GM23338 (cell line): Measurements from ENCODE around the gene MAP4K3. TPM values are rescaled to one million over a fixed set of nuclear protein-coding genes. Genes with fewer than 3 reads are reported as not detected.

Experiments used
- ATAC-seq: fragments of 200-7000 bp; cut with Tn5 transposase; 3 replicates; pipeline ENCODE4 v1.9.1; 2020
- DNase-seq: peaks from one replicate; pipeline ENCODE4 v3.0.0-alpha.2; 2015; ENCODE audit warnings: low spot score
- H2AFZ ChIP-seq: fragments of 200-600 bp; sonication (generic); 2 replicates; pipeline ENCODE4 v1.8.0; 2016; ENCODE audit warnings: antibody characterized with exemption, mild to moderate bottlenecking, moderate library complexity
- H3F3A ChIP-seq: fragments of 200-600 bp; sonication (generic); replicated peaks from 2 replicates; pipeline ENCODE4 v1.8.0; 2017; ENCODE audit warnings: antibody characterized with exemption, mixed run types, low read depth
- H3K27ac ChIP-seq: fragments of 200-600 bp; sonication (generic); 2 replicates; pipeline ENCODE4 v1.6.1; 2016; ENCODE audit warnings: low read depth
- H3K27me3 ChIP-seq: fragments of 200-600 bp; sonication (generic); 2 replicates; pipeline ENCODE4 v1.8.0; 2016; ENCODE audit warnings: mild to moderate bottlenecking, mixed run types, moderate library complexity; ENCODE audit not compliant: insufficient read depth
- H3K36me3 ChIP-seq: fragments of 200-600 bp; sonication (generic); 2 replicates; pipeline ENCODE4 v1.8.0; 2016; ENCODE audit warnings: mild to moderate bottlenecking; ENCODE audit not compliant: insufficient read depth
- H3K4me1 ChIP-seq: fragments of 200-600 bp; sonication (generic); 2 replicates; pipeline ENCODE4 v1.8.0; 2016; ENCODE audit warnings: mild to moderate bottlenecking, moderate library complexity; ENCODE audit not compliant: insufficient read depth
- H3K4me2 ChIP-seq: fragments of 200-600 bp; sonication (generic); 2 replicates; pipeline ENCODE4 v1.7.1; 2017; ENCODE audit warnings: mixed run types
- H3K4me3 ChIP-seq: fragments of 200-600 bp; sonication (generic); 2 replicates; pipeline ENCODE4 v1.6.1; 2016; ENCODE audit warnings: mixed run types
- H3K79me2 ChIP-seq: fragments of 200-600 bp; sonication (generic); replicated peaks from 2 replicates; pipeline ENCODE4 v1.8.0; 2017; ENCODE audit warnings: mild to moderate bottlenecking; ENCODE audit not compliant: insufficient read depth
- H3K9me2 ChIP-seq: fragments of 200-600 bp; sonication (generic); 2 replicates; pipeline ENCODE4 v1.8.0; 2017; ENCODE audit not compliant: insufficient read depth
- H4K20me1 ChIP-seq: fragments of 200-600 bp; sonication (generic); replicated peaks from 2 replicates; pipeline ENCODE4 v1.8.0; 2017; ENCODE audit warnings: mild to moderate bottlenecking; ENCODE audit not compliant: insufficient read depth
- H3K27ac Mint-ChIP-seq: 2 replicates; pipeline ENCODE4 v1.8.0; 2020; ENCODE audit warnings: inconsistent platforms, mild to moderate bottlenecking, moderate library complexity, mixed read lengths
- H3K27me3 Mint-ChIP-seq: 3 replicates; pipeline ENCODE4 v1.8.0; 2022; ENCODE audit warnings: low read depth, mild to moderate bottlenecking, moderate library complexity, mixed read lengths, inconsistent platforms; ENCODE audit not compliant: insufficient read depth, poor library complexity
- H3K36me3 Mint-ChIP-seq: 3 replicates; pipeline ENCODE4 v1.8.0; 2021; ENCODE audit warnings: low read depth, mild to moderate bottlenecking, inconsistent platforms, moderate library complexity, mixed read lengths
- H3K4me1 Mint-ChIP-seq: 3 replicates; pipeline ENCODE4 v1.8.0; 2020; ENCODE audit warnings: mild to moderate bottlenecking, inconsistent platforms, mixed read lengths
- H3K4me3 Mint-ChIP-seq: 3 replicates; pipeline ENCODE4 v1.8.0; 2021; ENCODE audit warnings: moderate library complexity, mild to moderate bottlenecking, inconsistent platforms, mixed read lengths
- H3K9me3 Mint-ChIP-seq: 3 replicates; pipeline ENCODE4 v1.8.0; 2020; ENCODE audit warnings: moderate library complexity, mild to moderate bottlenecking, inconsistent platforms, mixed read lengths
- CREB1 ChIP-seq: fragments of 250-450 bp; sonication (Bioruptor Pico); IDR thresholded peaks from 2 replicates; pipeline ENCODE4 v1.5.0; 2020; ENCODE audit warnings: low read depth, mild to moderate bottlenecking, moderate library complexity
- CTCF ChIP-seq, 2 experiments: fragments of 200-600 bp in 1 of 2; sonication (generic) in 1 of 2; conservative IDR thresholded peaks; 2 replicates each; pipeline versions ENCODE4 v1.5.1 to v1.6.1; 2016 to 2017; ENCODE audit warnings: antibody characterized with exemption in 2 of 2, low read depth in 2 of 2, mild to moderate bottlenecking in 2 of 2, moderate library complexity in 1 of 2
- EZH2 ChIP-seq: fragments of 200-600 bp; sonication (generic); IDR thresholded peaks from one replicate; pipeline ENCODE4 v1.8.0; 2017; ENCODE audit warnings: antibody characterized with exemption, mild to moderate bottlenecking, low read depth; ENCODE audit not compliant: unreplicated experiment
- EZH2phosphoT487 ChIP-seq: fragments of 200-600 bp; sonication (generic); IDR thresholded peaks from one replicate; pipeline ENCODE4 v1.8.1; 2018; ENCODE audit warnings: antibody characterized with exemption; ENCODE audit not compliant: unreplicated experiment
- JUNB ChIP-seq: IDR thresholded peaks from one replicate; pipeline ENCODE4 v1.6.1; 2016; ENCODE audit warnings: antibody characterized with exemption; ENCODE audit not compliant: unreplicated experiment
- NANOG ChIP-seq: IDR thresholded peaks from 2 replicates; pipeline ENCODE4 v1.6.1; 2016; ENCODE audit warnings: antibody characterized with exemption, borderline replicate concordance
- POLR2AphosphoS5 ChIP-seq: IDR thresholded peaks from 2 replicates; pipeline ENCODE4 v1.6.1; 2016; ENCODE audit warnings: antibody characterized with exemption, low read depth
- REST ChIP-seq: IDR thresholded peaks from one replicate; pipeline ENCODE4 v1.6.1; 2018; ENCODE audit warnings: antibody characterized with exemption; ENCODE audit not compliant: unreplicated experiment
- STAT1 ChIP-seq: IDR thresholded peaks from one replicate; pipeline ENCODE4 v1.6.1; 2016; ENCODE audit warnings: antibody characterized with exemption; ENCODE audit not compliant: unreplicated experiment
- ZNF114 ChIP-seq: fragments of 250-450 bp; sonication (Bioruptor Pico); IDR thresholded peaks from 2 replicates; pipeline ENCODE4 v1.5.0; 2020; ENCODE audit warnings: mild to moderate bottlenecking, moderate library complexity
- ZNF331 ChIP-seq: fragments of 250-450 bp; sonication (Bioruptor Pico); IDR thresholded peaks from 2 replicates; pipeline ENCODE4 v1.5.0; 2020; ENCODE audit warnings: low read depth, mild to moderate bottlenecking, moderate library complexity
- polyA plus RNA-seq: library from polyadenylated mRNA; unstranded; fragments of >200 nt; fragmentation: Nextera tagmentation; extraction: Ambion mirVana; gene quantifications from 2 replicates; pipeline ENCODE4 v1.2.1, GENCODE V29; 2016
- total RNA-seq: library from RNA; depleted of rRNA; stranded (reverse); fragments of >200 nt; shearing (Covaris generic); gene quantifications from 2 replicates; pipeline ENCODE4 v1.2.3, GENCODE V29; 2014
- TF ChIP-seq, protein P1 (sequence below): IDR thresholded peaks from 2 replicates; pipeline ENCODE4 v1.6.1; 2016; ENCODE audit warnings: antibody characterized with exemption
- TF ChIP-seq, protein P2 (sequence below): fragments of 250-450 bp; sonication (Bioruptor Pico); IDR thresholded peaks from 2 replicates; pipeline ENCODE4 v1.5.0; 2020; ENCODE audit warnings: mild to moderate bottlenecking, moderate library complexity

MAP4K3 gene
- total and polyA plus RNA-seq, 2 experiments from 2014 or later: 33.0 to 90.7 TPM

DNA sequence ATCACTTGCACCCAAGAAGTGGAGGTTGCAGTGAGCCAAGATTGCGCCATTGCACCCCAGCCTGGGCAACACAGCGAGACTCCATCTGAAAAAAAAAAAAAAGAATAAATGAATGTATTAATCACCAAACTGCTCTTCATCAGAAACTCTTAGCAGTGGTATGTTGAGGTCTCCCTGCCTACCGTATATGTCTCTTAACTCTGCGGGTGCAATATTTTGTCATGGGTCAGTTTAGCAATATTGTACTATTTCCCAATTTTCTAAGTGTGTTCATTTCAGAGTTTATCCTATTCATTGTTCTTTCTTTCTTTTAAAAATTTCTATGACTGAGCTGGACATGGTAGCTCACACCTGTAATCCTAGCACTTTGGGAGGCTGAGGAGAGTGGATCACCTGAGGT, 37.9 kb upstream of the MAP4K3 start:
- Mint-ChIP-seq H3K4me1 (peaks cover 33% of the 10 kb centered on the region), H3K4me3 (no peak overlapping the region), H3K36me3 (peaks cover 16% of the 10 kb centered on the region), H3K9me3 (no peaks in the 10 kb centered on the region), H3K27me3 (peaks cover 3% of the 10 kb centered on the region), H3K27ac (no peak overlapping the region)
- Histone ChIP-seq H3K4me3 (no peak overlapping the region), H3K27me3 (no peaks in the 10 kb centered on the region), H3K4me2 (no peak overlapping the region), H2AFZ (no peak overlapping the region), H3K79me2 (no peaks in the 10 kb centered on the region), H3K27ac (no peak overlapping the region), H4K20me1 (no peaks in the 10 kb centered on the region), H3K4me1 (peaks cover 32% of the 10 kb centered on the region), H3K9me2 (no peaks in the 10 kb centered on the region; the same call in 1 of the 2 replicates), H3K36me3 (no peaks in the 10 kb centered on the region), H3F3A (0 out of 2 replicates have a peak, but pooled peaks cover 4% of the 10 kb centered on the region)
- no peak for DNase-seq
- ATAC-seq: no peak
- TF ChIP-seq JUNB (no peak), CREB1 (CRISPR knock-in tag) (no peak), ZNF331 (CRISPR knock-in tag) (no peak), CTCF (conservative IDR thresholded peaks at IDR 0.05; ENCODE audit: low read depth in 2 of 2) (no peak), REST (no peak), EZH2 (no peak), POLR2AphosphoS5 (no peak), ZNF114 (CRISPR knock-in tag) (no peak), STAT1 (no peak), EZH2phosphoT487 (no peak), NANOG (no peak)
- TF ChIP-seq, protein P1, sequence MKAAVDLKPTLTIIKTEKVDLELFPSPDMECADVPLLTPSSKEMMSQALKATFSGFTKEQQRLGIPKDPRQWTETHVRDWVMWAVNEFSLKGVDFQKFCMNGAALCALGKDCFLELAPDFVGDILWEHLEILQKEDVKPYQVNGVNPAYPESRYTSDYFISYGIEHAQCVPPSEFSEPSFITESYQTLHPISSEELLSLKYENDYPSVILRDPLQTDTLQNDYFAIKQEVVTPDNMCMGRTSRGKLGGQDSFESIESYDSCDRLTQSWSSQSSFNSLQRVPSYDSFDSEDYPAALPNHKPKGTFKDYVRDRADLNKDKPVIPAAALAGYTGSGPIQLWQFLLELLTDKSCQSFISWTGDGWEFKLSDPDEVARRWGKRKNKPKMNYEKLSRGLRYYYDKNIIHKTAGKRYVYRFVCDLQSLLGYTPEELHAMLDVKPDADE: no peak
- TF ChIP-seq, protein P2, sequence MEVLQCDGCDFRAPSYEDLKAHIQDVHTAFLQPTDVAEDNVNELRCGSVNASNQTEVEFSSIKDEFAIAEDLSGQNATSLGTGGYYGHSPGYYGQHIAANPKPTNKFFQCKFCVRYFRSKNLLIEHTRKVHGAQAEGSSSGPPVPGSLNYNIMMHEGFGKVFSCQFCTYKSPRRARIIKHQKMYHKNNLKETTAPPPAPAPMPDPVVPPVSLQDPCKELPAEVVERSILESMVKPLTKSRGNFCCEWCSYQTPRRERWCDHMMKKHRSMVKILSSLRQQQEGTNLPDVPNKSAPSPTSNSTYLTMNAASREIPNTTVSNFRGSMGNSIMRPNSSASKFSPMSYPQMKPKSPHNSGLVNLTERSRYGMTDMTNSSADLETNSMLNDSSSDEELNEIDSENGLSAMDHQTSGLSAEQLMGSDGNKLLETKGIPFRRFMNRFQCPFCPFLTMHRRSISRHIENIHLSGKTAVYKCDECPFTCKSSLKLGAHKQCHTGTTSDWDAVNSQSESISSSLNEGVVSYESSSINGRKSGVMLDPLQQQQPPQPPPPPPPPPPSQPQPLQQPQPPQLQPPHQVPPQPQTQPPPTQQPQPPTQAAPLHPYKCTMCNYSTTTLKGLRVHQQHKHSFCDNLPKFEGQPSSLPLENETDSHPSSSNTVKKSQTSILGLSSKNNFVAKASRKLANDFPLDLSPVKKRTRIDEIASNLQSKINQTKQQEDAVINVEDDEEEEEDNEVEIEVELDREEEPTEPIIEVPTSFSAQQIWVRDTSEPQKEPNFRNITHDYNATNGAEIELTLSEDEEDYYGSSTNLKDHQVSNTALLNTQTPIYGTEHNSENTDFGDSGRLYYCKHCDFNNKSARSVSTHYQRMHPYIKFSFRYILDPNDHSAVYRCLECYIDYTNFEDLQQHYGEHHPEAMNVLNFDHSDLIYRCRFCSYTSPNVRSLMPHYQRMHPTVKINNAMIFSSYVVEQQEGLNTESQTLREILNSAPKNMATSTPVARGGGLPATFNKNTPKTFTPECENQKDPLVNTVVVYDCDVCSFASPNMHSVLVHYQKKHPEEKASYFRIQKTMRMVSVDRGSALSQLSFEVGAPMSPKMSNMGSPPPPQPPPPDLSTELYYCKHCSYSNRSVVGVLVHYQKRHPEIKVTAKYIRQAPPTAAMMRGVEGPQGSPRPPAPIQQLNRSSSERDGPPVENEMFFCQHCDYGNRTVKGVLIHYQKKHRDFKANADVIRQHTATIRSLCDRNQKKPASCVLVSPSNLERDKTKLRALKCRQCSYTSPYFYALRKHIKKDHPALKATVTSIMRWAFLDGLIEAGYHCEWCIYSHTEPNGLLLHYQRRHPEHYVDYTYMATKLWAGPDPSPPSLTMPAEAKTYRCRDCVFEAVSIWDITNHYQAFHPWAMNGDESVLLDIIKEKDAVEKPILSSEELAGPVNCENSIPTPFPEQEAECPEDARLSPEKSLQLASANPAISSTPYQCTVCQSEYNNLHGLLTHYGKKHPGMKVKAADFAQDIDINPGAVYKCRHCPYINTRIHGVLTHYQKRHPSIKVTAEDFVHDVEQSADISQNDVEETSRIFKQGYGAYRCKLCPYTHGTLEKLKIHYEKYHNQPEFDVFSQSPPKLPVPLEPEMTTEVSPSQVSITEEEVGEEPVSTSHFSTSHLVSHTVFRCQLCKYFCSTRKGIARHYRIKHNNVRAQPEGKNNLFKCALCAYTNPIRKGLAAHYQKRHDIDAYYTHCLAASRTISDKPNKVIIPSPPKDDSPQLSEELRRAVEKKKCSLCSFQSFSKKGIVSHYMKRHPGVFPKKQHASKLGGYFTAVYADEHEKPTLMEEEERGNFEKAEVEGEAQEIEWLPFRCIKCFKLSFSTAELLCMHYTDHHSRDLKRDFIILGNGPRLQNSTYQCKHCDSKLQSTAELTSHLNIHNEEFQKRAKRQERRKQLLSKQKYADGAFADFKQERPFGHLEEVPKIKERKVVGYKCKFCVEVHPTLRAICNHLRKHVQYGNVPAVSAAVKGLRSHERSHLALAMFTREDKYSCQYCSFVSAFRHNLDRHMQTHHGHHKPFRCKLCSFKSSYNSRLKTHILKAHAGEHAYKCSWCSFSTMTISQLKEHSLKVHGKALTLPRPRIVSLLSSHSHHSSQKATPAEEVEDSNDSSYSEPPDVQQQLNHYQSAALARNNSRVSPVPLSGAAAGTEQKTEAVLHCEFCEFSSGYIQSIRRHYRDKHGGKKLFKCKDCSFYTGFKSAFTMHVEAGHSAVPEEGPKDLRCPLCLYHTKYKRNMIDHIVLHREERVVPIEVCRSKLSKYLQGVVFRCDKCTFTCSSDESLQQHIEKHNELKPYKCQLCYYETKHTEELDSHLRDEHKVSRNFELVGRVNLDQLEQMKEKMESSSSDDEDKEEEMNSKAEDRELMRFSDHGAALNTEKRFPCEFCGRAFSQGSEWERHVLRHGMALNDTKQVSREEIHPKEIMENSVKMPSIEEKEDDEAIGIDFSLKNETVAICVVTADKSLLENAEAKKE: no peak
